ENCODE data around the gene KCTD6.

Gene KCTD6

GRCh38 chr3:58491506-58492402 is at the start of gene KCTD6:
KCTD6 (plus strand) TSS chr3:58492096; CDS start chr3:58498756, 6,660 bp downstream.
- DNase-seq: peak; percentile 94

DNA sequence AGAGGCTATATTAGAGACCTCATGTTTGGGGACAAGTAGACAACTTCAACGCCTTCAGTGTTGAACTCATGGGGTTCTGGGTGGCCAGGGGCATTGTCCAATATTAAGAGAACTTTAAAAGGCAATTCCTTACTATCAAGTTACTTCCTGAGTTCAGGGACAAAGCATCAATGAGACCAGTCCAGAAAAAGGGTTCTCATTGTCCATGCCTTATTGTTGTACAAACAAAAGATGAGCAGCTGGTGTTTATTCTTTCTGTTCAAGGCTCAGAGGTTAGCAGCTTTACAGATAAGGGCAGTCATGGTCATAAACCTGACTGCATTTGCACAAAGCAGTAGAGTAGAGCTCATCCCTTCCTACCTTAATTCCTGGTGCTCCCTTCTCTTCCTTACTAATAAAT is 39.7 kb upstream of the KCTD6 start:
- no peak for DNase-seq

DNA sequence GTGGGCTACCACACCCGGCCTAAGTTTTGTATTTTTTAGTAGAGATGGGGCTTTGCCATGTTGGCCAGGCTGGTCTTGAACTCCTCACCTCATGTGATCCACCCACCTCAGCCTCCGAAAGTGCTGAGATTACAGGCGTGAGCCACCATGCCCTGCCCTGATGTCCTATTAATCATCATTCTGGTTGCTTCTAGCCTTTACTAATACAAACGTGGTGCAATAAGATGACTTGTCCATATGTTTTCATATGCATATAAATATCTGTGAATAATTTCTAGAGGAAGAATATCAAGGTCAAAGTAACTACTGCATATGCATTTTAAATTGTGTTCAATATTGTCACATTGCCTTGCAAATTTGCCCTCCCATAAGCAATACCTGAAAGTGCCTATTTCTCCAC is 32.7 kb upstream of the KCTD6 start:
- DNase-seq: no peak

GRCh38 chr3:58462829-58463180 is 29.1 kb upstream of the KCTD6 start:
- no peak for DNase-seq

DNA sequence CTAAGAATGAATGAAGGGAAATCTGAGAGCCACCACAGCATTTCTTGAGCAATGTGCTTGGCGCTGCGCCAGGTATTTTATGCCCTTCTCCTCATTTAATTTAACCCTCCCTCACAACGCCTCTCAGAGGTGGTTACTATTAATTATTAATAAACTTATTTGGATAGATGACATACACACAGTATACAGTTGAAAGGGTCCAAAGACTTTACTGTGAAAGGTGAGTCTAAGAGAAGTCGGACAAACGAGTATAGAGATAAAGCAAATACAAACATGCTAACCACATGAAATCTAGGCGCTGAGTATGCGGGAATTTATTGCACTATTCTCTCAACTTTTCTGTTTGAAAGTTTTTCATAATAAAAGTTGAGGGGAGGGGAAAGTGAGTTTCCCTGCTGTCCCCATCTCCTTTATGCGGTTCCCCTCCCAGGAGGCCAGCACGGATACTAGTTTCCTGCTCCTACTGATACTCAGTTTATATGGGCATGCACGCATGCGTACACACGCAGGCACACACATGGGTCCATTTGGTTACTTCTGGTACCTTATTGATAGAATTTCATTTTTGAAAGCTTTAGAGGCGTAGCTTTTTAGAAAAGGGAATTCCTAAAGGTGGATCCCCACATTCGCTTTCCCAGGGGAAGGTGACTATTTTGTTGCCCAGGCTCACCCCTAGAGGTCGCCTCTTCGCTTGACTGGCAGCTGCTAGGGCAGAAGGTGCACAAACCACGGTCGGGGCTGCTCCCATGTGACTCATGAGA is 28.5 kb upstream of the KCTD6 start:
- DNase-seq: peak; percentile 82

DNA sequence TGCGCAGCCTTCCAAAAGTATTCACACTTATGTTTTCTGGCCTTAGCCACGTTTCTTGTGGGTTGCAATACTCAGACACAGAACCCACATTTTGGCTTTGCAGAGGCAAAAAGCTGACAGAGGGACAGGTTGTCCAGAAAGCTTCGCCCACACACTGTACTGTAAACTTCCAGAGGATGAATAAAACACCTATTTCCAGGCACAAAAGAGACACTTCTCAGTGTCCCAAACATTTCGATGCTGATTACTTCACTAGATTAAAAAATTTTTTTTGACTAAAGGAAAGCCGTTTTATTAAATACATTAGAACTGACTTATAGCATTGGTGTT is 28.0 kb upstream of the KCTD6 start:
- no peak for DNase-seq

- DNase-seq: no peak
Observed at GRCh38 chr3:58464866-58465265, 27.0 kb upstream of the KCTD6 start.

DNA sequence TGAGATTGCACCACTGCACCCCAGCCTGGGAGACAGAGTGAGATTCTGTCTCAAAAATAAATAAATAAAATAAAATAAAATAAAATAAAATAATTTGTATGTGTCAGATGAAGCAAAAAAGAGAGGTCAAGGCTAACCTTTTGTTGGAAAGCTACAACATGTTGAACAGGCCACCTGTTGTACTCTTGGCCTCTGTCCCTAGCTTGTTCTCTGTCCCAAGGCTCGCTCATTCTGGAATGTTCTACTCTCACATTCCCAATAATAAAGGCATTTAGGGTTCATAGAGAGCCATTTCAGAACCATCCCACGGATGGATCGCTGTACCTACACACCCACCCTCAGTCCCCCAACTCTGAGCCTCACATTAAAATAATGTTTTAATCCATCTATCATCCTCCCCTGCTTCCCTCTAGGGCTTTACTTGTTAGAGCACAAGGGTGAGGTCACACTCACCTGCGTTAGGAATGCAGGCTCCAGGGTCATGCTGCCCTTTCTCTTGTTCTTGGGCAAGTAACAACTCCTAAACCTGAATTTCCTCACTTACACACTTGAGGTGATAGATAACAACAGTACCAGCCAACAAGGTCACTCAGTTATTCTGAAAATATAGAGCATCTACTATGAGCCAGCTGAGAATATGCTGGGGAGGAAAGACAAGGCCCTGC is 24.9 kb upstream of the KCTD6 start:
- no peak for DNase-seq

- DNase-seq: no peak
Observed at GRCh38 chr3:58469096-58469495, 22.8 kb upstream of the KCTD6 start.

GRCh38 chr3:58470363-58471024 is 21.4 kb upstream of the KCTD6 start:
- no peak for DNase-seq

GRCh38 chr3:58471025-58471887 is 20.6 kb upstream of the KCTD6 start:
- DNase-seq: peak; percentile 58

- no peak for DNase-seq
Observed at GRCh38 chr3:58473275-58473674, 18.6 kb upstream of the KCTD6 start.

DNA sequence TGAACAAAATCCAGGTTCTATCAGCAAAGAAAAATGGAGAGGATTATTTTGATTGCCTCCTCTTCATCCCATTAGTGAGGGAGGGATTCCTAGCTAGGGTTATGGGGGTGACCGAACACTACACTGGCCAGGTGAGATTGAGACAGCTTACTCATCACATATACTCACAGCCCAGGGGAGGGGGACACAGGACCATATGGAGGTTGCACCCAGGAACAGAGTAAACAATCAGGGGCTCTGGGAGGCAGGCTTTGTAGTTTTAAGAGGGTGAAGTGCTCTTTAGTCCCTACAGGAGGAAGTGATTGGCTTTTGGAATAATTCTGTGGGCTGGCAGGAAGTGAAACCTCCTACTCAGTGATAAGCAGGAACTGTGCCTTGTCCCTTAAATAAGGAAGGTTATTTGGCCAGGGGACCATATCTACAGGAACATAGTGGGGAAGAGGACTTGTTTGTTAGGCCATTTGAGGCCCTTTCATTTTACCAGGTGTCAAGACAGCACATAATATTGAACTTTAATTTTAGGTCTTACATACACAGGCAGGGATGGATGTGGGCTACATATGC is 17.5 kb upstream of the KCTD6 start:
- no peak for DNase-seq

GRCh38 chr3:58474967-58475578 is 16.8 kb upstream of the KCTD6 start:
- DNase-seq: no peak

- DNase-seq: no peak
Observed at GRCh38 chr3:58478781-58479180, 13.1 kb upstream of the KCTD6 start.

GRCh38 chr3:58480309-58480708 is 11.6 kb upstream of the KCTD6 start:
- DNase-seq: no peak

DNA sequence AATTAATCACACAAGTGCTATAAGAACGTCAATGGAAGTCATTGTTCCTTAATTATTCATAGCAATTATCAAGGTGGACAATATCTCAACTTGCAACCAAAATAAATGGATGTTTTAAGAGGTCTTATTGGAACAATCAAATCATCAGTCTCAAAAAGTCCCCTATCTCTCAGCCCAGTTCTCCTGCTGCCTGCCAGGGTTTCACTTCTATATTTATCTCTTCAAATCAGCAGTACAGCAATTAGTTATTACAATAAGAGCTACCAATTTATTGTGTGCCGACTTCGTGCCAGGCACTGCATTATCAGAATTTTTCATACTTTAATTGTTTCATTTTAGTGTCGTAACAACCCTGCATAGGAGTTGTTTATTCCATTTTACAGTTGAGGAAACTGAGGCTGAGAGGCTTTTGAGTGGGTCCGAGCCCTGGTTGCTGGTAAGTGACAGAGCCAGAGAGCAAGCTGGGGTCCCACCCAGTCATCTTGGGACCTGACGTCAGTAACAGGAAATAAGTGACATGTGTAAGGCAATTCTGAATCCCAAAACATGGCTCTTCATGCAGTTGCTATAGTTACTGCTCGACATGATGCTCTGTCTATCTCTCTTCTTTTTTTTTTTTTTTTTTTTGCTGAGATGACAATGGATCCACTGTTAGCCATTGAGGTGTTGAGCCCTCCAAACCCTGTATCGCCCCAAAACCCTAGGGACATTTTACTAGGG is 8.8 kb upstream of the KCTD6 start:
- no peak for DNase-seq

GRCh38 chr3:58484045-58484721 is 7.7 kb upstream of the KCTD6 start:
- DNase-seq: no peak

DNA sequence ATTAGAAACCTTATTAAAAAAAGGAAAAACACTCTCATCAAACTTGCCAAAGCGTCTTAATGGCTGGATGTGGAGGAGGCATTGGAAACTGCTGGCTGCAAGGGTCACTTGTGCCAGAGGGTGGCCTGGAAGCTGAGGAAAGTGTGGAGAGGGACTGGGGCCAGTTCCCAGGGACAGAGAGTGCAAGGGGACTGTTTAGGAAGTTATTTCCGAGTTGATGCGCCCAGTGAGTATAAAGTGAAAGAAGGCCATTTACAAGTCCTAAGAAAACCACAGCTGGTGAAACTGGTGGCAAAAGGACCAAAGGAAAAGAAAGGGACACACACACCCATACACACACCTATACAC is 7.2 kb upstream of the KCTD6 start:
- no peak for DNase-seq

DNA sequence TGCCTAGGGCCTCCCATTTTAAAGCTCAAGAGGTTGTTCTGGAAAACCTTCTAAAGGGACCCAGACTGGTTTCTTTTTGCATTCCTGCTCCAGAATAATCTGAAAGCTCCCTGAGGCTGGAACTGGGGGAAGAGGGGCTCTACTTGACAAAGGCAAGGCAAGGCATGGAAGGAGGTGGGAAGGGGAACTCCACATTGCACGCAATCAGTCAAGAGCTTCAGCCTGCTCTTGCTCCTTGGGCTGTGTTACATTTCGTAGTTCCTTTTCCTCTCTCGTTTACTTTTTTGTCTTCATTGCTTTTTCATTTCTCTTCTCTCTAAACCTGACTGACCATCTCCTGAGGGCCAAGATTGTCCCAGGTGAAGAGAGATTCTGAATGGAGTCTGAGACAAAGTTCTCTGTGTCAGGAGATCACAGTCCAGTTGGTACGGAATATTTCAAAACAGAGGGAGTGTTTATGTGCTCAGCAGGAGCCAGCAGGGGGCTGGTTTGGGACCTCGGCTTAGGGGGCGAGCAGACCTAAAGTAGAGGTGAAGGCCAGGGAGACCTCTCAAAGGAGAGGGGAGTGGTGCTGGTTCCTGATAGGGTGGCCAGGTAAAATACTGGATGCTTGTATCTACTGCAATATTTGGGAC is 6.0 kb upstream of the KCTD6 start:
- DNase-seq: no peak
